ENCODE results near the gene PPP1R26. TPM values are rescaled to one million over a fixed set of nuclear protein-coding genes. Genes with fewer than 3 reads are reported as not detected.

PPP1R26 gene
- total and polyA plus RNA-seq, 2 experiments from 2014 or later: 10.7 to 49.8 TPM

DNA sequence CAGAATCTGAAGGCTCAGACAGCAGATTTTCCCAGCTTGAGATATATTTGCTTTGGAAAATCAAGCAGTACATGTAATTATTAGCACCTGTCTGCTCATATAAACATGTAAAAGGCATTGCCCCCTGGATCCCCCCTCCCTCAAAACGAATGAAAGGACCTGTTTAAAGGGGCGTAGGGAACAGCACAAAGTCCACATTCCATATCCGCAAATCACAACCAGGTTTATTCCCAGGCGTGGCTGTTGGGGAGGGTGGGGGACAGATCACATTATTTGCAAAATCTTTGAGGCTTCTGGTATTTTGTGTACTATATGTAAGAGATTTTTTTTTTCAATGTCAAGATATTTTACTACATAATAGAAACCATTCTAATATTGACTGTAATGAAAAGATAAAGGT, 12.2 kb downstream of the PPP1R26 start (continued):
- TF ChIP-seq, protein P1, sequence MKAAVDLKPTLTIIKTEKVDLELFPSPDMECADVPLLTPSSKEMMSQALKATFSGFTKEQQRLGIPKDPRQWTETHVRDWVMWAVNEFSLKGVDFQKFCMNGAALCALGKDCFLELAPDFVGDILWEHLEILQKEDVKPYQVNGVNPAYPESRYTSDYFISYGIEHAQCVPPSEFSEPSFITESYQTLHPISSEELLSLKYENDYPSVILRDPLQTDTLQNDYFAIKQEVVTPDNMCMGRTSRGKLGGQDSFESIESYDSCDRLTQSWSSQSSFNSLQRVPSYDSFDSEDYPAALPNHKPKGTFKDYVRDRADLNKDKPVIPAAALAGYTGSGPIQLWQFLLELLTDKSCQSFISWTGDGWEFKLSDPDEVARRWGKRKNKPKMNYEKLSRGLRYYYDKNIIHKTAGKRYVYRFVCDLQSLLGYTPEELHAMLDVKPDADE (IDR thresholded peaks at IDR 0.05): no peak
- TF ChIP-seq, protein P2, sequence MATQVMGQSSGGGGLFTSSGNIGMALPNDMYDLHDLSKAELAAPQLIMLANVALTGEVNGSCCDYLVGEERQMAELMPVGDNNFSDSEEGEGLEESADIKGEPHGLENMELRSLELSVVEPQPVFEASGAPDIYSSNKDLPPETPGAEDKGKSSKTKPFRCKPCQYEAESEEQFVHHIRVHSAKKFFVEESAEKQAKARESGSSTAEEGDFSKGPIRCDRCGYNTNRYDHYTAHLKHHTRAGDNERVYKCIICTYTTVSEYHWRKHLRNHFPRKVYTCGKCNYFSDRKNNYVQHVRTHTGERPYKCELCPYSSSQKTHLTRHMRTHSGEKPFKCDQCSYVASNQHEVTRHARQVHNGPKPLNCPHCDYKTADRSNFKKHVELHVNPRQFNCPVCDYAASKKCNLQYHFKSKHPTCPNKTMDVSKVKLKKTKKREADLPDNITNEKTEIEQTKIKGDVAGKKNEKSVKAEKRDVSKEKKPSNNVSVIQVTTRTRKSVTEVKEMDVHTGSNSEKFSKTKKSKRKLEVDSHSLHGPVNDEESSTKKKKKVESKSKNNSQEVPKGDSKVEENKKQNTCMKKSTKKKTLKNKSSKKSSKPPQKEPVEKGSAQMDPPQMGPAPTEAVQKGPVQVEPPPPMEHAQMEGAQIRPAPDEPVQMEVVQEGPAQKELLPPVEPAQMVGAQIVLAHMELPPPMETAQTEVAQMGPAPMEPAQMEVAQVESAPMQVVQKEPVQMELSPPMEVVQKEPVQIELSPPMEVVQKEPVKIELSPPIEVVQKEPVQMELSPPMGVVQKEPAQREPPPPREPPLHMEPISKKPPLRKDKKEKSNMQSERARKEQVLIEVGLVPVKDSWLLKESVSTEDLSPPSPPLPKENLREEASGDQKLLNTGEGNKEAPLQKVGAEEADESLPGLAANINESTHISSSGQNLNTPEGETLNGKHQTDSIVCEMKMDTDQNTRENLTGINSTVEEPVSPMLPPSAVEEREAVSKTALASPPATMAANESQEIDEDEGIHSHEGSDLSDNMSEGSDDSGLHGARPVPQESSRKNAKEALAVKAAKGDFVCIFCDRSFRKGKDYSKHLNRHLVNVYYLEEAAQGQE (IDR thresholded peaks at IDR 0.05; ENCODE audit: unreplicated experiment): no peak
- TF ChIP-seq, protein P3, sequence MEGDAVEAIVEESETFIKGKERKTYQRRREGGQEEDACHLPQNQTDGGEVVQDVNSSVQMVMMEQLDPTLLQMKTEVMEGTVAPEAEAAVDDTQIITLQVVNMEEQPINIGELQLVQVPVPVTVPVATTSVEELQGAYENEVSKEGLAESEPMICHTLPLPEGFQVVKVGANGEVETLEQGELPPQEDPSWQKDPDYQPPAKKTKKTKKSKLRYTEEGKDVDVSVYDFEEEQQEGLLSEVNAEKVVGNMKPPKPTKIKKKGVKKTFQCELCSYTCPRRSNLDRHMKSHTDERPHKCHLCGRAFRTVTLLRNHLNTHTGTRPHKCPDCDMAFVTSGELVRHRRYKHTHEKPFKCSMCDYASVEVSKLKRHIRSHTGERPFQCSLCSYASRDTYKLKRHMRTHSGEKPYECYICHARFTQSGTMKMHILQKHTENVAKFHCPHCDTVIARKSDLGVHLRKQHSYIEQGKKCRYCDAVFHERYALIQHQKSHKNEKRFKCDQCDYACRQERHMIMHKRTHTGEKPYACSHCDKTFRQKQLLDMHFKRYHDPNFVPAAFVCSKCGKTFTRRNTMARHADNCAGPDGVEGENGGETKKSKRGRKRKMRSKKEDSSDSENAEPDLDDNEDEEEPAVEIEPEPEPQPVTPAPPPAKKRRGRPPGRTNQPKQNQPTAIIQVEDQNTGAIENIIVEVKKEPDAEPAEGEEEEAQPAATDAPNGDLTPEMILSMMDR (conservative IDR thresholded peaks at IDR 0.05; ENCODE audit: low read depth in 2 of 2): no peak
- TF ChIP-seq ZNF331 (CRISPR knock-in tag; IDR thresholded peaks at IDR 0.05; ENCODE audit: low read depth): no peak
- no peak for TF ChIP-seq EZH2 (IDR thresholded peaks at IDR 0.05; ENCODE audit: low read depth, unreplicated experiment)
- no peak for TF ChIP-seq EZH2phosphoT487 (IDR thresholded peaks at IDR 0.05; ENCODE audit: unreplicated experiment)
- no peak for TF ChIP-seq JUNB (IDR thresholded peaks at IDR 0.05; ENCODE audit: unreplicated experiment)
- TF ChIP-seq NANOG (IDR thresholded peaks at IDR 0.05; ENCODE audit: borderline replicate concordance): no peak
- no peak for TF ChIP-seq STAT1 (IDR thresholded peaks at IDR 0.05; ENCODE audit: unreplicated experiment)

DNA sequence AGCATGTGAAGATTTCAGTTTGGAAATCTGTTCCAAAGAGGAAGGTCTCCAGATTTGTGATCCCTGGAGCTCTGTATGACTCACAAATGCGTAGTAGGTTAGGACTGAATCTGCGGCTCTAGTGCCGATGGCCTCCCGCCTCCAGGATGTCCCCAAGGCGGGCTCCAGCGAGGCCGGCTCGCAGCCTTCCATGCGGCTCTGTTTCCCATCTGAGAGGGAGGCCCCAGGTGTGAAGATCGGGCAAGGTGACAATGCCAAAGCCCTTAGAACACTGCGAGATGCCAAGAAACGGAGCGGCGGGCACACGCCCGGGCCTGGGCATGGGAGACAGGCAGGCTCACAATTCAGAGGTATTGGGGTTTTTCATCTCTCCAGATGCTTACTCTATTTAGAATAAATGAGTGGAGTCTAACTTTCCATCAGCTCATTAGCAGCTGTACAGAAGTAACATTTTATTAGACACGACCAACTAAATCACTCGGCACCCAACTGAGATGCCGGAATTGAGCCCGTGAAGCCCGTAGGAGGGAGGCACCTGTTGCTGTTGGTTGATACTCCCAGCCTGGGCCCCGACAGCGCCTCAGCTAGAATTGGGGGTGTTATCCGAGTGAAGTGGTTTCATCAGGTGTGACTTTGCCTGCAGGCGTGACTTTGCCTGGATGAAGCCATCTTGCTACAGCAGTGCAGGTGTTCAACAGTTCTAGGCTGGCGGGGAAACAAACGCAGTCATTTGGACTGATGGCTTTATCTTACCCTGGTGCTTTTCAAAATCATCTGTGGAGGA, 13.5 kb downstream of the PPP1R26 start:
- Histone ChIP-seq H3K79me2 (replicated peaks; ENCODE audit: insufficient read depth) (no peaks in the 10 kb centered on the region), H3K4me3 (no peak overlapping the region), H4K20me1 (replicated peaks; ENCODE audit: insufficient read depth) (no peaks in the 10 kb centered on the region; the same call in none of the 2 replicates), H3F3A (replicated peaks; ENCODE audit: low read depth) (no peaks in the 10 kb centered on the region), H3K4me1 (ENCODE audit: insufficient read depth) (no peaks in the 10 kb centered on the region), H2AFZ (no peak overlapping the region), H3K27ac (ENCODE audit: low read depth) (no peak overlapping the region), H3K27me3 (ENCODE audit: insufficient read depth) (no peaks in the 10 kb centered on the region), H3K9me2 (ENCODE audit: insufficient read depth) (no peaks in the 10 kb centered on the region), H3K4me2 (no peak overlapping the region), H3K36me3 (ENCODE audit: insufficient read depth) (no peaks in the 10 kb centered on the region)
- H3K4me3 Mint-ChIP-seq: no peak overlapping the region
- H3K4me1 Mint-ChIP-seq: no peaks in the 10 kb centered on the region; the same call in 1 of the 3 replicates
- peaks cover 6% of the 10 kb centered on the region for H3K27me3 Mint-ChIP-seq (ENCODE audit: insufficient read depth, low read depth, poor library complexity)
- peaks cover 9% of the 10 kb centered on the region for H3K36me3 Mint-ChIP-seq (ENCODE audit: low read depth)
- DNase-seq (ENCODE audit: low spot score): no peak
- ATAC-seq: no peak
- H3K9me3 Mint-ChIP-seq: no peaks in the 10 kb centered on the region; the same call in 2 of the 3 replicates
- no peak overlapping the region for H3K27ac Mint-ChIP-seq
- TF ChIP-seq, protein P2 (IDR thresholded peaks at IDR 0.05; ENCODE audit: unreplicated experiment): no peak
- TF ChIP-seq JUNB (IDR thresholded peaks at IDR 0.05; ENCODE audit: unreplicated experiment): no peak

Measured in GM23338 (cell line).